GM18517 (cell line): ENCODE data around the gene BAIAP2.
"Not testable (repeated sequence)": the region's sequence is repeated elsewhere in the genome, so short reads cannot be mapped to it uniquely, and the experiment has no call there.

Experiments used
- ATAC-seq: cut with Tn5 transposase; IDR thresholded peaks from one replicate; pipeline ENCODE4 v1.9.1; 2021; ENCODE audit warnings: mild to moderate bottlenecking, moderate library complexity; ENCODE audit not compliant: unreplicated experiment

BAIAP2 gene

GRCh38 chr17:81066072-81066471 lies 31.1 kb downstream of the BAIAP2 start:
- ATAC-seq: no peak

DNA sequence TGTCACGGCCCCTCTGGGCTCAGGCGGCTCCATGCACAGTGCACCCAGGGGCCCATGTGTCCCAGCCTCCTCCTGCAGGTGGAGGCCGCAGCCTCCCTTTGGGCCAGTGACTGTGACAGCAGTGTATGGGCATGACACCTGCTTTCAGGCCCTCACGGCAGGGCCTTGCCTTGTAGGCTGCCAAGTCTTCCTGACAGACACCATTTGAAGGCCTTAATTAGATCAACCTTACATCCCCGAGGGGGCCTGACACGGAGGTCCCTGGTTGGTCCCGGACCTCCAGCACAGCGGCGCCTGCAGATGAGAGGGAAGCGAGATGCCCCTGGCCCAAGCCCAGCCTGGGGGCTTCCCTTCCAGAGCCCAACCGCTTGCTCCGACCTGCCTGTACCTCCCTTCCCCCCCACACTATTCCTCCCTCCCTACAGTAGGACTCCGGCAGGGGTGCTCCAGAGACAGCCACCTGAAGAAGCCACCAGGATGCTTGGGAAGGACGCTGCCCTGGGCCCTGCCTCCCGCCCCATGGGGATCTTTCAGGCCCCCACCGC lies 31.9 kb downstream of the BAIAP2 start:
- no peak for ATAC-seq

DNA sequence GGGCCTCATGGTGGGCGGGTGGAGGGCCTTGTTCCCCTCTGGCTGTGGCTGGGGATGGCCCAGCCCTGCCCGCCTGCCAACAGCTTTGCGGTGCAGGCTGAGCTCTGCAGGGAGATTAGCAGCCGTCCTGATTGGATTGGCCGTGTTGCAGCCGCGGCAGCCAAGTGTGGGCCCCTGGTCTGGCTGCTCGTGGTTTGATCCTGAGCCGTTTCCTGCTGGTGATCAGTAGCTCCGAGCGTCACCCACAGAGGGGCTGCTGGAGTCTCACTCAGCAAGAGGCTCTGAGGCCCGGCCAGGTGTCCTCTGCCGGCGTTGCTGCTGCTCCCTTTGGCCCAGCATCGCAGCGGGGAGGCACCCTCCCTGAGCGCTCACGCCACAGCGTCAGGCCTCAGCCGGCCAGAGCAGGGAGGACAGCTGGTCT lies 32.5 kb downstream of the BAIAP2 start:
- no peak for ATAC-seq

- no peak for ATAC-seq
These were observed 33.6 kb downstream of the BAIAP2 start for GRCh38 chr17:81068411-81069134.

- no peak for ATAC-seq
These were observed 34.2 kb downstream of the BAIAP2 start for GRCh38 chr17:81069135-81069645.

DNA sequence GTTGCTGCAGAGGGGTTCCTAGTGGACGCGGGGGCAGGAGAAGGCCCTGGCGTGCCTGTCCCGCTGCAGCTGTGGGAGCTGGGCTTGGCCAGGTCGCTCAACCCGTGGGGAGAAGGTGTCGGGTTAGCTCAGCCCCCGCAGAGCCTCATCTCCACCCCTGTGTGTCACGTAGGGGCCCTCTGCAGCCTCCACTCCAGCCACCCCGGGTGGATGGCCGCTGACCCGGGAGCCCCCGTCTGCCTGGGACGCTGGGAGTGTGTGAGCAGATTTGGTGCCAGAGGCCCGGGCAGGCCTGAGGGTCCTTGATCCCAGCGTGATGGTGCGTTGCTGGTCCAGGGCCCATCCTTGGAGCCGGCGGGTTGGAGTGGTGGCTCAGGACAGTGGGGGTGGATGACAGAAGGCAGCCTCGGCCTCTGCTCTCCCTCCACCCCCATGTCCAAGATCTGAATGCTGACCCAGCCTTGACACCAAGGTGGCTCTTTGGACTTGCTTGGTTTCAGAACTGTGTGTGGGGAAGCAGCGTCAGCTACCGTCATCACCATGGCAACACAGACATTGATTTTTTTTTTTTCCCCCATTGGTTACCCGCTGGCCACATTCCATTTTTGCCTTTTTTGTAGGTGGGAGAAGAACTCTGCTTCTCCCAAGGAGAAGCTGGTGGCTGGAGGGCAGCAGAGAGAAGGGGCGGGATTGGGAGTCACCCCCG lies 35.7 kb downstream of the BAIAP2 start:
- ATAC-seq: no peak

DNA sequence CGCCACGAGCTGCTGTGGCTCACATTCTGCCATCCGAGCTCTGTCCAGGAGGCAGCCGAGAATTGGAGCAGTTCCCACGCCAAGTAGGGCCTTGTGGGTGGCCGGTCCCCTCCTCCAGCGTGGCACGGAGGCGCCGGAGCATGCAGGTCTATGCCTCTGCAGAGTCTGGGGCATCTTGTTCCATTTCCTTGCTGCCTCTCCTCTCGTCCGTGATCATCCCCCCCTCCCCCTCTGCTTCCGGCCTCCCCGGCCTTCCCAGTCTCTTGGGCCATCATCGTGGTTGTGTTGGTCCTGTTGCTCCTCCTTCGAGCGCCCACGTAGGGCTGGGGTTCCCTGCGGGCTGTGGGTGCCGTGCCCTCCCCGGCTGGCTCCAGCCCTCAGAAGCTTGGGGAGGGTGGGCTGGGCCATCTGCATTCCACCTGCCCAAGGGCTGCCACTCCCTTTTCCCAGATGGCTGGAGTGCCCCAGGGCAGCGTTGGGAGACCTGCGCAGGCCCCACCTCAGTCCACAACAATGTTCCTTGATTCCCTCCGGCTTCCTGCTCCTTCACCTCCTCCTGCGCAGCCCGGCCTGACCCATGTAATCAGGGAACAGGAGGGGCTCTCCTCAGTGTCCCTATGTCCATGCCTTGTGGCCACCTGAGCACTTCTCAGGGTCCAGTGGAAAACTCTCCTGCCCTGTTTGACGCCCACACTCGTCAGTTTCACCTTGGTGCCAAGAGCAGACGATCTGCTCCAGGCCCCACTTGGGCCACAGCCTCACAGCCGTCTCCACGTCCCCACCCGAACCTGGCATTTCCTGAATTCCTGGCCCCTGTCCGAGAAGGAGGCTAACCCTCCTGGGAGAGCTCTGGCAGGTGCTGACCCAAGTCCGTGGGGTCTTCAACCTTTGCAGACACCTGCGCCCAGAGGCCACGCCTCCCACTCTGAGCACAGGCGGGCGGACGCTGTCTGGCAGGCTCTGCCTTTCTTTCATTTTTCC lies 37.1 kb downstream of the BAIAP2 start:
- no peak for ATAC-seq

DNA sequence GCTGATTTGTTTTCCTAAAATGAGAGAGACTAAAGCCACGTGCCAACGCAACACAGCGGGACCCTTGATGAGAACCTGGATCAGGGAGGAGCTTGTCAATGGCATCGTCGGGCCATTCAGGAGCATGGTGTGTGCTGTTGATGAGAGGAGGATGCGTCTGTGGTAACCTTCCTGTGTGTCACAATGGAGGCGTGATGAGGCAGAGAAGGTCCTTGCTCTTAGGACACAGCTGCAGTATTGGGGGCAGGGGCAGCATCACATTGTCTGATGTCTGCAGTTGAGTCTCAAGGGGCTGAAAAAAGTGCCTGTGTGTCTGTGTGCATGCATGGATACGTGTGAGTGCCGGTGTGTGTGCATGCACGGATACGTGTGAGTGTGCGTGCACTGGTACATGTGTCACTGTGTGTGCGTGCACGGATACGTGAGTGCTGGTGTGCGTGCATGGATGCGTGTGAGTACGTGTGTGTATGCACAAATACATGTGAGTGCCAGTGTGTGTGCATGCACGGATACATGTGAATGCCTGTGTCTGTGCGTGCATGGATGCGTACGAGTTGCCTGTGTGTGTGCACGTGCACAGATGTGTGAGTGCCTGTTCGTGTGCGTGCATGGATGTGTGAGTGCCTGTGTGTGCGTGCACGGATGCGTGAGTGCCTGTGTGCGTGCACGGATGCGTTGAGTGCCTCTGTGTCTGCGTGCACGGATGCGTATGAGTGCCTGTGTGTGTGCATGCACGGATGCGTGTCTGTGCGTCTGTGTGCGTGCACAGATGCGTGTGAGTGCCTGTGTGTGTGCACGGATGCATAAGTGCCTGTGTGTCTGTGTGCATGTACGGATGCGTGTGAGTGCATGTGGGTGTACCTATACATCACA lies 39.3 kb downstream of the BAIAP2 start:
- ATAC-seq: no peak

DNA sequence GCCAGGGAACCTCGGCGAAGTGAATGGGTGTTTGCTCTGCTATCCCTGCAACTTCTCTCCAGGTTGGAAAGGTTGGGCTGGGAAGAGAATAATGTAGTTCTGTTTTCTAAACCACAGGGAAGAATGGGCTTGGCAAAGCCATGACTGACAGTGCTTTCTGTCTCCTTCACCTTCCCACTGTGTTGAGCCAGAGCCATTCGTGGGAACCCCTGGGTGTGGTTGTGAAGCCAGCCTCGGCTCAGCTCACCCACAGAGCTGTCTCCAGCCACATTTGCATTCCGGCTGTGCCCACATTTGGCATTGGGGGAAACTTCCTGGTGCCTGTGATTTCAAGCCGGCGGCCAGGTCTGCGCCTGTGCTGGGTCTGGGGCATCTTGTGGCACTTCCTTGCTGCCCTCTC lies 39.9 kb downstream of the BAIAP2 start:
- no peak for ATAC-seq

GRCh38 chr17:81075307-81075706 lies 40.4 kb downstream of the BAIAP2 start:
- no peak for ATAC-seq

- no peak for ATAC-seq
These were observed 41.3 kb downstream of the BAIAP2 start for GRCh38 chr17:81076141-81076679.

DNA sequence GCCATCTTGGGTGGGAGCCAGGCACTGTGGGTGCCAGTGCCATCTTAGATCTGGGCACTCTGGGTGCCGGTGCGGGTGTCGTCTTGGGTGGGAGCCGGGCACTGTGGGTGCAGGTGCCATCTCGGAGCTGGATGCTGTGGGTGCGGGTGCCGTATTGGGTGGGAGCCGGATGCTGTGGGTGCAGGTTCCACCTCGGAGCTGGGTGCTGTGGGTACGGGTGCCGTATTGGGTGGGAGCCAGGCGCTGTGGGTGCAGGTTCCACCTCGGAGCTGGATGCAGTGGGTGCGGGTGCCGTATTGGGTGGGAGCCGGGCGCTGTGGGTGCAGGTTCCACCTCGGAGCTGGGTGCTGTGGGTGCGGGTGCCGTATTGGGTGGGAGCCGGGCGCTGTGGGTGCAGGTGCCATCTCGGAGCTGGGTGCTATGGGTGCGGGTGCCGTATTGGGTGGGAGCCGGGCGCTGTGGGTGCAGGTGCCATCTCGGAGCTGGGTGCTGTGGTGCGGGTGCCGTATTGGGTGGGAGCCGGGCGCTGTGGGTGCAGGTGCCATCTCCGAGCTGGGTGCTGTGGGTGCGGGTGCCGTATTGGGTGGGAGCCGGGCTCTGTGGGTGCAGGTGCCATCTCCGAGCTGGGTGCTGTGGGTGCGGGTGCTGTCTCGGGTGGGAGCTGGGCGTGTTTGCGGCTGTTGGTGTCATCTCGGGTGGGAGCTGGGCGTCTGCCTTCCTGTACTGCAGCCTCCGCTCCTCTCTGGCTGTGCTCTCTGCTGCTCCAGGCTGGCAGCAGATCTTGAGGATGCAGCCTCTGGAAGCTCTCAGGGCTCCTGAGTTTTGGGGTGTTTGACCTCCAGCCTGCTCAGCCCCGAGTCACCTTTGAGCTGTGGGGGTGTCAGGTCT lies 43.3 kb downstream of the BAIAP2 start:
- not testable (repeated sequence) for ATAC-seq

- ATAC-seq: no peak
These were observed 45.1 kb downstream of the BAIAP2 start for GRCh38 chr17:81080019-81080418.

- no peak for ATAC-seq
These were observed 46.5 kb downstream of the BAIAP2 start for GRCh38 chr17:81081222-81082176.

DNA sequence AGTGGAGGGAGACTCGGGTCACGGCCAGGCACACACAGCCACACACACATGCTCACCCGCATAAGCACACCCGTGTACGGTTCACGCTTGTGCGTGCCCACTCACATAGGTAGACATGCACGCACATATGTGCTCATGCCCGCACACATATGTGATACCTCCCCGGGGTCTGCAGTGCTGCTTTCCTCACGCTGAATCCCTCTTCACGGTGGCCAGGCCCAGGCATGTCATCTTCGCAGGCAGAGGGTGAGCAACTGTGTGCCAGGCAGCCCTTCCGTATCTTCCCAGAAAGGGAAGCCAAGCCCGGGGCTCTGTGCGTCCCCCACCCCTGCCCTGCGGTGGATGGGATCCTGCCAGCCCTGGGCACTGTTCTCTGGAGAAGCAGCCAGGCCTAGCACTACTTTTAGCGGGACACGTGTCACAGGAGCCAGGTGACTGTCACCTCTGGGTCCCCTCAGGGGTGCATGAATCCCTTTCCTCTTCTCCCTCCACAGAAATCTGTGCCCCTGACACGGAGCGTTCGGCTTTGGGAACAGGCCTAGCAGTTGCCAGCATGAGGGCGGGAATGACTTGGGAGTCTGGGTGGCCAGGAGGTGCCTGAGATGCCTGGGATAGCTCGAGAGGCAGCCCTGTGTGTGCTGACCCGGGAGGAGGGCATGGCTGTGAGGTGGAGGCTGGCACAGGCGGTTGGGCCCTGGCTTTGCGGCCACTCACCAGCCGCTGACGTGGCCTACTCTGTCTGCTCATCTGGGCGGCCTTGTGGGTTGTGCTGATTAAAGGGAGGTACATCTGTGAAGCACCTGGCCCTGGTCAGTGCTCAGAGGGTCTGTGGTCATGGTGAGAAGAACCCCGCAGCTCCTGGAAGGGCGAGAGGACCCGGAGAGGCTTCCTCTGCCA lies 47.5 kb downstream of the BAIAP2 start:
- ATAC-seq: no peak

- no peak for ATAC-seq
These were observed 48.3 kb downstream of the BAIAP2 start for GRCh38 chr17:81083125-81083765.
